CD14-positive monocyte (primary cell): Measurements from ENCODE around the gene LIX1L. TPM values are rescaled to one million over a fixed set of nuclear protein-coding genes. Genes with fewer than 3 reads are reported as not detected.

Experiments
- DNase-seq, 3 donors: peaks; one replicate each; pipeline ENCODE4 v3.0.0-alpha.2; 2011 to 2022
- H2AFZ ChIP-seq: 2 replicates; pipeline ENCODE4 v1.6.0; 2012; ENCODE audit warnings: mild to moderate bottlenecking, low read depth, low read length, inconsistent platforms; ENCODE audit not compliant: insufficient read depth, poor library complexity, severe bottlenecking
- H3K27ac ChIP-seq, 2 donors: 1 replicate in 1 of 2; 2 replicates in 1 of 2; pipeline ENCODE4 v1.5.1; 2012 to 2013; ENCODE audit warnings: low read length in 2 of 2, control low read depth in 1 of 2, inconsistent platforms in 1 of 2, low read depth in 1 of 2, mild to moderate bottlenecking in 1 of 2
- H3K27me3 ChIP-seq, 2 donors: one replicate each; pipeline versions ENCODE4 v1.6.0 to v1.6.1; 2011 to 2013; ENCODE audit warnings: low read length in 2 of 2; ENCODE audit not compliant: control insufficient read depth in 2 of 2, insufficient read depth in 2 of 2
- H3K36me3 ChIP-seq, 2 donors: replicated peaks in 1 of 2; 1 replicate in 1 of 2; 2 replicates in 1 of 2; pipeline versions ENCODE4 v1.5.1 to v1.6.1; 2012 to 2013; ENCODE audit warnings: low read length in 2 of 2, control low read depth in 1 of 2, inconsistent platforms in 1 of 2, mild to moderate bottlenecking in 1 of 2; ENCODE audit not compliant: insufficient read depth in 2 of 2, control insufficient read depth in 1 of 2
- H3K4me1 ChIP-seq, 2 donors: 1 replicate in 1 of 2; 2 replicates in 1 of 2; pipeline versions ENCODE4 v1.5.1 to v1.6.1; 2012 to 2013; ENCODE audit warnings: low read length in 2 of 2, control low read depth in 1 of 2, inconsistent platforms in 1 of 2, mild to moderate bottlenecking in 1 of 2, moderate library complexity in 1 of 2; ENCODE audit not compliant: insufficient read depth in 2 of 2, control insufficient read depth in 1 of 2
- H3K4me2 ChIP-seq: replicated peaks from 2 replicates; pipeline ENCODE3; 2012; ENCODE audit warnings: low read length, moderate library complexity, mild to moderate bottlenecking; ENCODE audit not compliant: poor library complexity, severe bottlenecking; ENCODE audit errors: extremely low read depth
- H3K4me3 ChIP-seq, 3 experiments: fragments of 200-600 bp in 1 of 3; sonication (generic) in 1 of 3; replicated peaks in 1 of 3; 1 replicate in 2 of 3; 2 replicates in 1 of 3; pipeline ENCODE4 v1.5.1; 2011 to 2013; ENCODE audit warnings: low read length in 3 of 3, mild to moderate bottlenecking in 3 of 3, control low read depth in 2 of 3, low read depth in 2 of 3, inconsistent platforms in 1 of 3, moderate library complexity in 1 of 3
- H3K79me2 ChIP-seq: 2 replicates; pipeline ENCODE4 v1.6.0; 2012; ENCODE audit warnings: mild to moderate bottlenecking, control low read depth, inconsistent platforms, low read length, moderate library complexity; ENCODE audit not compliant: insufficient read depth
- H3K9ac ChIP-seq: 2 replicates; pipeline ENCODE4 v1.6.0; 2017; ENCODE audit warnings: low read length, mild to moderate bottlenecking; ENCODE audit not compliant: insufficient read depth, poor library complexity, severe bottlenecking
- H3K9me3 ChIP-seq, 2 donors: replicated peaks in 1 of 2; 1 replicate in 1 of 2; 2 replicates in 1 of 2; pipeline versions ENCODE4 v1.5.1 to v1.6.1; 2012 to 2013; ENCODE audit warnings: low read length in 2 of 2, control low read depth in 1 of 2; ENCODE audit not compliant: control insufficient read depth in 1 of 2, insufficient read depth in 1 of 2
- H4K20me1 ChIP-seq: 2 replicates; pipeline ENCODE4 v1.6.0; 2012; ENCODE audit warnings: mild to moderate bottlenecking, low read length, control low read depth, moderate library complexity; ENCODE audit not compliant: insufficient read depth
- H3K27ac Mint-ChIP-seq, 7 donors: one replicate each; pipeline ENCODE4 v1.8.0; 2020; ENCODE audit warnings: mild to moderate bottlenecking in 7 of 7, mixed read lengths in 7 of 7, moderate library complexity in 6 of 7, inconsistent platforms in 2 of 7
- H3K27me3 Mint-ChIP-seq, 3 donors: one replicate each; pipeline ENCODE4 v1.8.0; 2021 to 2022; ENCODE audit warnings: low read depth in 3 of 3, mild to moderate bottlenecking in 3 of 3, mixed read lengths in 3 of 3, moderate library complexity in 3 of 3, inconsistent platforms in 1 of 3
- H3K36me3 Mint-ChIP-seq, 2 donors: one replicate each; pipeline ENCODE4 v1.8.0; 2020; ENCODE audit warnings: mixed read lengths in 2 of 2, inconsistent platforms in 1 of 2, mild to moderate bottlenecking in 1 of 2
- H3K4me1 Mint-ChIP-seq: one replicate; pipeline ENCODE4 v1.8.0; 2020; ENCODE audit warnings: mild to moderate bottlenecking, mixed read lengths
- H3K4me3 Mint-ChIP-seq, 2 donors: one replicate each; pipeline ENCODE4 v1.8.0; 2020; ENCODE audit warnings: mild to moderate bottlenecking in 2 of 2, mixed read lengths in 2 of 2, moderate library complexity in 1 of 2
- H3K9me3 Mint-ChIP-seq, 7 donors: one replicate each; pipeline ENCODE4 v1.8.0; 2020 to 2022; ENCODE audit warnings: mixed read lengths in 7 of 7, mild to moderate bottlenecking in 6 of 7, moderate library complexity in 6 of 7, inconsistent platforms in 2 of 7
- WGBS: methylation state at CpG from one replicate; pipeline ENCODE4 v1.1.5; 2013; ENCODE audit warnings: missing lambda C conversion rate; ENCODE audit not compliant: insufficient coverage; 5-methylcytosine and 5-hydroxymethylcytosine counted together
- intact Hi-C, 2 donors: fragments of 100-400 bp; cut with micrococcal nuclease; formaldehyde crosslinking; loops; one replicate each; pipeline versions ENCODE4 v1.15.0 to v1.15.1; 2023
- polyA plus RNA-seq, 3 donors: library from polyadenylated mRNA; depleted of rRNA in 1 of 3; unstranded in 2 of 3; stranded (reverse) in 1 of 3; fragments of 300-500 nt in 2 of 3; fragments of >200 nt in 1 of 3; fragmentation: Illumina TruSeq in 2 of 3; gene quantifications; 1 replicate in 2 of 3; 2 replicates in 1 of 3; pipeline ENCODE4 v1.2.3, GENCODE V29; 2012 to 2021
- TF ChIP-seq, protein P1 (sequence below): fragments of 200-600 bp; IDR thresholded peaks from one replicate; pipeline ENCODE4 v1.8.0; 2022; ENCODE audit warnings: antibody characterized with exemption, mild to moderate bottlenecking

Gene LIX1L
- polyA plus RNA-seq, 3 donors: 6.3 to 13.6 (median 8.5) TPM

DNA sequence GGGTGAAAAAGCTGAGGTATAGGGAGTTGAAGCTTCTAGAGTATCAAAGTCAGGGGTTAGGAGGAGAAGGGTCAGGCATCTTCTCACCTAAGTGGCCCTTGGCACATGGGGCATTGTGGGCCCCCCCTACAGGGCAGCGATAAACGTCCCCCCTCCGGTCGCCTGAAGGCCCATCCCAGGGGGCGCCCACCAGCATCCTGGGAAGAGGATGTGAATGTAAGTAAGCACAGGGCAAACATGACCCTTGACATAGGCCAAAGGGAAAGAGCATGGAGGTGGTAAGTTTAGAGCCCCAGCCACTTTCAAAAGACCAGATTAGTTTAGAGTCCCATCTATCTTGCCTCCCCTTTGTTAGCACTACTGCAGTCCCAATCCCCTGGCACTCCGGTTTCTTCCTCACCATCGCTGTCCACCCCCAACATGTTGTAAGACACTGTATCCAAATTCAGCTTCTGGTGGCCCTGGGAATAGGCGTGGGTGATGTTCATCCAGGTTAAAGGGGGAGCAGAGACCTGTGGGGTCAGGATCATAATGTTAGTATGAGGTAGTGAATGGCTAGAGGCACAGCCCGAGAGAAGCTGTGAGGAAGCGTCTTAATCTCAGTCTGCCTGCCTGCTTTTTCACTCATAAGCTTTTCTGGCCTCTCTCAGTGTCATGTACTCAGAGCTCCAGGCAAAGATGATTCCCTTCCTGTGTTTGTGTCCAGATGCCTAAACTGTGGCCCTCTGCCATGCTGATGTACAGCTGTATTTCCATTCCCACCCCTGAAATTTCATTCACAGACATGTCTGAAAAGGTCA is 50.7 kb downstream of the LIX1L start:
- H3K79me2 ChIP-seq: no peaks in the 10 kb centered on the region
- peaks cover 15 to 17% of the 10 kb centered on the region in 2 donors for H3K36me3 ChIP-seq
- no peak overlapping the region for H3K4me2 ChIP-seq
- H3K4me1 Mint-ChIP-seq: peaks cover 8% of the 10 kb centered on the region
- H3K27ac Mint-ChIP-seq: no peak overlapping the region
- H3K4me3 Mint-ChIP-seq: no peak overlapping the region
- H3K36me3 Mint-ChIP-seq: peaks cover 17 to 22% of the 10 kb centered on the region in 2 donors
- no peaks in the 10 kb centered on the region for H3K27me3 ChIP-seq
- no peak overlapping the region for H3K27ac ChIP-seq
- H3K4me3 ChIP-seq: no peak overlapping the region
- no peaks in the 10 kb centered on the region for H4K20me1 ChIP-seq
- H3K9me3 Mint-ChIP-seq: peaks cover 0 to 2% (median 0%) of the 10 kb centered on the region in 7 donors
- H3K9ac ChIP-seq: no peak overlapping the region
- intact Hi-C loops: no loop called here
- DNase-seq: no peak
- TF ChIP-seq, protein P1, sequence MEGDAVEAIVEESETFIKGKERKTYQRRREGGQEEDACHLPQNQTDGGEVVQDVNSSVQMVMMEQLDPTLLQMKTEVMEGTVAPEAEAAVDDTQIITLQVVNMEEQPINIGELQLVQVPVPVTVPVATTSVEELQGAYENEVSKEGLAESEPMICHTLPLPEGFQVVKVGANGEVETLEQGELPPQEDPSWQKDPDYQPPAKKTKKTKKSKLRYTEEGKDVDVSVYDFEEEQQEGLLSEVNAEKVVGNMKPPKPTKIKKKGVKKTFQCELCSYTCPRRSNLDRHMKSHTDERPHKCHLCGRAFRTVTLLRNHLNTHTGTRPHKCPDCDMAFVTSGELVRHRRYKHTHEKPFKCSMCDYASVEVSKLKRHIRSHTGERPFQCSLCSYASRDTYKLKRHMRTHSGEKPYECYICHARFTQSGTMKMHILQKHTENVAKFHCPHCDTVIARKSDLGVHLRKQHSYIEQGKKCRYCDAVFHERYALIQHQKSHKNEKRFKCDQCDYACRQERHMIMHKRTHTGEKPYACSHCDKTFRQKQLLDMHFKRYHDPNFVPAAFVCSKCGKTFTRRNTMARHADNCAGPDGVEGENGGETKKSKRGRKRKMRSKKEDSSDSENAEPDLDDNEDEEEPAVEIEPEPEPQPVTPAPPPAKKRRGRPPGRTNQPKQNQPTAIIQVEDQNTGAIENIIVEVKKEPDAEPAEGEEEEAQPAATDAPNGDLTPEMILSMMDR: no peak
- H3K4me1 ChIP-seq: no peaks in the 10 kb centered on the region
- H3K9me3 ChIP-seq: no peaks in the 10 kb centered on the region
- 85% methylated on average over 3 of the region's 10 CpGs for WGBS
- no peaks in the 10 kb centered on the region for H3K27me3 Mint-ChIP-seq
- no peak overlapping the region for H2AFZ ChIP-seq

DNA sequence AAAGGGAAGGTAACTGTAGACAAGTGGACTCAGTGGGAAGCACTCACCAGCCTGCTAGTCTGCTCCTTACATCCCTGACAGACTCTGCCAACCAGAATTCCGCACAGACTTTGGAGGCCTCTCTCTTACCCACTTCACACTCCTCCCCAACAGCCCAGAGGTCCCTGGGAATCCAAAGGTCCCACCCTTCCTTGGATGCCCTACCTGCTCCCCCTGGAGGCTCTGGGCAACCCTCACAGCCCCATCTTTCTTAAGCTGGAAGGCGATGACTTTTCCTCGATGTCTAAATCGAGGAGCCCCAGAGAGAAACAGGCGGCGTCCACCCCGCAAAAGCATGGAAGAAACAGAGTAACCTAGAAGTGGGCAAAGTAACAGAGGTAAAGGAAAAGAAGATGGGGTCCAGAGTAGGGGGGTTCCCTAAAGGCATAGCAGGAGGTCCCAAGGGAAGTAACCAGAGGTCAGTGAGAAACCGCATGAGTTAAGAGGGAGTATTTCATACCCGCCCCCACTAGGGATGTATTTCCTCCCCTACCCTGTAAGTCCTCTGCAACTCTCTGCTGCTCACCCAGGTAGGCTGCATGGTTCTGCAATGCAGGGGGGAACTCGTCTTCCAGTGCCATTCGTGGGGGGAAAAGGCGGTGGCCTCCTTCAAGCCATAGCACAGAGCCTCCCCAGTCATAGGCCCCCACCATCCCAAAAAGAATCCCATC is 56.4 kb downstream of the LIX1L start:
- DNase-seq: no peak
- Mint-ChIP-seq H3K4me3 (no peak overlapping the region), H3K4me1 (no peaks in the 10 kb centered on the region), H3K9me3 (no peaks in the 10 kb centered on the region), H3K27me3 (peaks cover 0 to 2% (median 0%) of the 10 kb centered on the region in 3 donors), H3K27ac (no peak overlapping the region), H3K36me3 (peaks cover 0 to 2% of the 10 kb centered on the region in 2 donors)
- Histone ChIP-seq H3K4me1 (no peaks in the 10 kb centered on the region), H3K9ac (no peak overlapping the region), H2AFZ (no peak overlapping the region), H3K4me3 (no peak overlapping the region), H3K4me2 (no peak overlapping the region), H3K36me3 (no peaks in the 10 kb centered on the region), H3K79me2 (no peaks in the 10 kb centered on the region), H3K9me3 (no peaks in the 10 kb centered on the region), H3K27me3 (no peaks in the 10 kb centered on the region), H3K27ac (no peak overlapping the region), H4K20me1 (no peaks in the 10 kb centered on the region)
- WGBS: 100% methylated on average over 5 of the region's 12 CpGs
- TF ChIP-seq, protein P1: no peak
- intact Hi-C loops: no loop called here
